Neural crest cell (in vitro differentiated cells): ENCODE results near the gene CENATAC. TPM values are rescaled to one million over a fixed set of nuclear protein-coding genes. Genes with fewer than 3 reads are reported as not detected.
"Not testable (repeated sequence)": the region's sequence is repeated elsewhere in the genome, so short reads cannot be mapped to it uniquely, and the experiment has no call there.

Source experiments
- DNase-seq: peaks from one replicate; pipeline ENCODE4 v3.0.0; 2021; ENCODE audit warnings: low read depth, mixed read lengths, low spot score
- H3K27ac Mint-ChIP-seq: one replicate; pipeline ENCODE4 v1.8.0; 2021; ENCODE audit warnings: mild to moderate bottlenecking, mixed read lengths; ENCODE audit not compliant: unreplicated experiment
- H3K27me3 Mint-ChIP-seq: 2 replicates; pipeline ENCODE4 v1.8.0; 2021; ENCODE audit warnings: low read depth, mild to moderate bottlenecking, mixed read lengths
- H3K36me3 Mint-ChIP-seq: 2 replicates; pipeline ENCODE4 v1.8.0; 2021; ENCODE audit warnings: low read depth, mild to moderate bottlenecking, mixed read lengths
- H3K4me1 Mint-ChIP-seq: 2 replicates; pipeline ENCODE4 v1.8.0; 2021; ENCODE audit warnings: mixed read lengths
- H3K4me3 Mint-ChIP-seq: one replicate; pipeline ENCODE4 v1.8.0; 2021; ENCODE audit warnings: mild to moderate bottlenecking, mixed read lengths
- H3K9me3 Mint-ChIP-seq: 2 replicates; pipeline ENCODE4 v1.8.0; 2021; ENCODE audit warnings: mixed read lengths
- CTCF ChIP-seq: fragments of 200-600 bp; sonication (generic); conservative IDR thresholded peaks from 2 replicates; pipeline ENCODE4 v1.5.0; 2021; ENCODE audit warnings: antibody characterized with exemption, mild to moderate bottlenecking
- long read RNA-seq: library from polyadenylated mRNA; unstranded; transcript quantifications from one replicate; pipeline ENCODE4 v2.0.0, GENCODE V29; 2020
- total RNA-seq: library from RNA; stranded (reverse); gene quantifications from 2 replicates; pipeline ENCODE4 v1.2.1, GENCODE V29; 2021

CENATAC gene
- total RNA-seq, result 32.5 and 35.1 TPM in 2 replicates
- long read RNA-seq, transcript CCDC84-201 (11 exons, 1,202 nt), result major isoform, 5 of 7 reads
- long read RNA-seq, partial matches to known transcripts, result 0 of 7 reads
- long read RNA-seq, other reads (novel, unspliced or antisense), result 2 of 7 reads

GRCh38 chr11:118997627-118998387 lies at the start of gene CENATAC:
Gene CENATAC (plus strand): TSS chr11:118998138. CDS start chr11:118998198, 60 bp downstream.
- peaks cover 35% of the 10 kb centered on the region for H3K4me1 Mint-ChIP-seq
- peak within 1 kb of the TSS; percentile 99 for H3K4me3 Mint-ChIP-seq
- H3K27me3 Mint-ChIP-seq, result no peaks in the 10 kb centered on the region
- DNase-seq, result peak; percentile 96
- no peaks in the 10 kb centered on the region for H3K9me3 Mint-ChIP-seq
- no peak for TF ChIP-seq CTCF
- H3K36me3 Mint-ChIP-seq, result peaks cover 6% of the 10 kb centered on the region
- peak within 1 kb of the TSS; percentile 98 for H3K27ac Mint-ChIP-seq

GRCh38 chr11:118953265-118953664 lies 44.7 kb upstream of the CENATAC start:
- no peak overlapping the region for H3K4me3 Mint-ChIP-seq
- H3K27me3 Mint-ChIP-seq, result peaks cover 42% of the 10 kb centered on the region
- H3K27ac Mint-ChIP-seq, result no peak overlapping the region
- H3K4me1 Mint-ChIP-seq, result peaks cover 10% of the 10 kb centered on the region
- TF ChIP-seq CTCF, result no peak
- H3K36me3 Mint-ChIP-seq, result no peaks in the 10 kb centered on the region
- DNase-seq, result peak; percentile 64
- H3K9me3 Mint-ChIP-seq, result no peaks in the 10 kb centered on the region

GRCh38 chr11:118953976-118954375 lies 44.0 kb upstream of the CENATAC start:
- not testable (repeated sequence) for DNase-seq, H3K36me3 Mint-ChIP-seq, H3K27ac Mint-ChIP-seq, H3K4me3 Mint-ChIP-seq, H3K9me3 Mint-ChIP-seq
- Mint-ChIP-seq H3K4me1 (peaks cover 10% of the 10 kb centered on the region), H3K27me3 (peaks cover 42% of the 10 kb centered on the region)

- H3K36me3 Mint-ChIP-seq, result no peaks in the 10 kb centered on the region
- peaks cover 40% of the 10 kb centered on the region for H3K27me3 Mint-ChIP-seq
- no peak within 1 kb of the TSS for H3K4me3 Mint-ChIP-seq
- TF ChIP-seq CTCF, result peak; percentile 96
- H3K9me3 Mint-ChIP-seq, result no peaks in the 10 kb centered on the region
- no peak within 1 kb of the TSS for H3K27ac Mint-ChIP-seq
- DNase-seq, result peak; percentile 92
- H3K4me1 Mint-ChIP-seq, result peaks cover 10% of the 10 kb centered on the region
Measured at GRCh38 chr11:118956094-118956846, 41.7 kb upstream of the CENATAC start, which contains the start of gene UPK2. Gene UPK2 (plus strand): TSS chr11:118956298. CDS start chr11:118956351, 53 bp downstream.

- Mint-ChIP-seq H3K27ac (no peak overlapping the region), H3K4me1 (peaks cover 10% of the 10 kb centered on the region), H3K4me3 (no peak overlapping the region), H3K36me3 (no peaks in the 10 kb centered on the region), H3K9me3 (no peaks in the 10 kb centered on the region), H3K27me3 (peaks cover 37% of the 10 kb centered on the region)
- DNase-seq, result no peak
- peak; percentile 15 for TF ChIP-seq CTCF
Measured at GRCh38 chr11:118956847-118957469, 41.0 kb upstream of the CENATAC start.
